GM18502 (cell line): ENCODE results near the gene SLC26A8.

Experiments
- ATAC-seq: cut with Tn5 transposase; IDR thresholded peaks from one replicate; pipeline ENCODE4 v1.9.1; 2021; ENCODE audit warnings: mild to moderate bottlenecking; ENCODE audit not compliant: unreplicated experiment, poor library complexity

The SLC26A8 gene, protein sequence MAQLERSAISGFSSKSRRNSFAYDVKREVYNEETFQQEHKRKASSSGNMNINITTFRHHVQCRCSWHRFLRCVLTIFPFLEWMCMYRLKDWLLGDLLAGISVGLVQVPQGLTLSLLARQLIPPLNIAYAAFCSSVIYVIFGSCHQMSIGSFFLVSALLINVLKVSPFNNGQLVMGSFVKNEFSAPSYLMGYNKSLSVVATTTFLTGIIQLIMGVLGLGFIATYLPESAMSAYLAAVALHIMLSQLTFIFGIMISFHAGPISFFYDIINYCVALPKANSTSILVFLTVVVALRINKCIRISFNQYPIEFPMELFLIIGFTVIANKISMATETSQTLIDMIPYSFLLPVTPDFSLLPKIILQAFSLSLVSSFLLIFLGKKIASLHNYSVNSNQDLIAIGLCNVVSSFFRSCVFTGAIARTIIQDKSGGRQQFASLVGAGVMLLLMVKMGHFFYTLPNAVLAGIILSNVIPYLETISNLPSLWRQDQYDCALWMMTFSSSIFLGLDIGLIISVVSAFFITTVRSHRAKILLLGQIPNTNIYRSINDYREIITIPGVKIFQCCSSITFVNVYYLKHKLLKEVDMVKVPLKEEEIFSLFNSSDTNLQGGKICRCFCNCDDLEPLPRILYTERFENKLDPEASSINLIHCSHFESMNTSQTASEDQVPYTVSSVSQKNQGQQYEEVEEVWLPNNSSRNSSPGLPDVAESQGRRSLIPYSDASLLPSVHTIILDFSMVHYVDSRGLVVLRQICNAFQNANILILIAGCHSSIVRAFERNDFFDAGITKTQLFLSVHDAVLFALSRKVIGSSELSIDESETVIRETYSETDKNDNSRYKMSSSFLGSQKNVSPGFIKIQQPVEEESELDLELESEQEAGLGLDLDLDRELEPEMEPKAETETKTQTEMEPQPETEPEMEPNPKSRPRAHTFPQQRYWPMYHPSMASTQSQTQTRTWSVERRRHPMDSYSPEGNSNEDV

DNA sequence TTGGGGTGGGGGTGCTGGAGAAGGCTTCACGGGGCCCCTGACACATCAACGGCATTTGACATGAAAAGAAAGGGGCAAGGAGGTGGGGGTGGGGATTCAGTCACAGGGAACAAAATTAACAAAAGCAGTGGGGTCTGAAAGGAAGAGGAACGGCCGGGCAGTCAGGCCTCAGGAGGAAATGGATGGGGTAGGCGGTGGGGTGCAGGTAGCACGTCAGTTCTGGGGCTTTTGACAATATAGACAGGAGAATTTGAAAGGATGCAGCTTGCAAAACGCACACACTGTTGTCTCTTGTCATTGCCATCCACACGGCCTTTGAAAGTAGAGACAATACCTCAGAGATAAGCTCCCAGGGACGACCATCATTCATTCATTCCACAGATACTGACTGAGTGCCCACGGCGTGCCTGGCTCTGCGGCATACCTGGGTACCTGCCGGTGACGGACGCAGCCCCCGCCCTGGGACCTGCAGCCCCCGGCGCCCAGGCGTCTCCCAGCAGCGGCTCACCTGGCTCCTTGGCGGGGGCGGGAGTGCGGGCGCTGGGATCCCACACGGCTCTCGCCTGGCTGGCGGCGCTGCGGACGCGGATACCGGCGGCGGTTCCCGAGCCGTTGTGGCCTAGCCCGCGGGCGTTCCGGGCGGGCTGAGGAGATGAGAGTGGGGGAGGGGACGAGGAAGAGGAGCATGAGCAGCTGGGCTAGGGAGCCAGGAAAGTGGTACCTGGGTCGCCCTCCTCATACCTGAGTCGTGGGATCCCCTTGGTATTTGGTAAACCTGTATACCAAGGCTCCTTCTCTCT is at the start of gene SLC26A8:
Gene SLC26A8, minus strand, starts transcription at position 646 of the 800 bp plus-strand sequence. CDS start 4,934 bp downstream, outside the sequence.
- no peak for ATAC-seq

DNA sequence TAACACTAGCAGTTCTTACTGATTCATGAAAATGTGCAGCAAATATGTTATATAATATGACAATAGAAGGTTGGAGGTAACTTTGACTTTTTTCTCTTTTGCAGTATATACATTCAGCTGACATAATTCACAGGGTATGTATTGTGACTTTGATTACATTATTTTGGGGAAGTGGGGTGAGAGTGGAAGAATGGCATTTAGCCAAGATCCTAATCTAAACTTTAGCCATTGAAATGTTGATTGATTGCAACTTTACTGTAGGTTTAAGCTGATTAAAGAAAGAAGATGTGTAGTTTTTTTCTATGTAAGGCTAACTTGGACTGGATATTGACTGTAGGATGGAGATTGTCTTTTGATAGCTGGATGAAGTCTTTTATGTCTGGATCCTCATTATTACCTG is 49.1 kb upstream of the SLC26A8 start:
- ATAC-seq: no peak

DNA sequence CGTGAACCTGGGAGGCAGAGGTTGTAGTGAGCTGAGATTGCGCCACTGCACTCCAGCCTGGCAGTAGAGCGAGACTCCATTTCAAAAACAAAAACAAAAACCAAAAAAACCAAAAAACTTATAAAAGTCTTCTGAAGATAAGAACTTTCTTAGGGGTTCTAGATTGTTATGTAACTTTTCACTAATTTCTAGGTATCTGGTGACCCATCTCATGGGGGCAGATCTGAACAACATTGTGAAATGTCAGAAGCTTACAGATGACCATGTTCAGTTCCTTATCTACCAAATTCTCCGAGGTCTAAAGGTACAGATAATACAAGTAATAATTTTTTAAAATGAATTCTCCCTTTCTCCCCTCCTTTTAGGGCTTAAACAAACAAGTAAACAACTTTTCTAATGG is 48.2 kb upstream of the SLC26A8 start:
- no peak for ATAC-seq

DNA sequence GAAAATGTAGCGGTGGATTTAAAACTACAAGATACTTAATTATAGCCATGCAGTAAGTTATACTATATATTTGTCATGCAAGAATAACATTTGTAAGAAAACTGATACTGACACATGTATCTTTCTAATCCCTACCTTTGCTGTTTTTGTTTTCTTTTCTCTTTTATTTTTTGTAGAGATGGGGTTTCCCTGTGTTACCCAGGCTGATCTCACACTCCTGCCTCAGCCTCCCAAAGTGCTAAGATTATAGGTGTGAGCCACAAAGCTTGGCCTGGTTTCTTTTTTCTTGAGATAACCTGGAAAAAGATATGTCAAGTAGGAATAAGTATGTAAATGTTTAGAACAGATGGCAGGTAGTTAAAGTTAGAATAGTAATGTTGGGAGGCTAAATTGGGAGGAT is 47.3 kb upstream of the SLC26A8 start:
- no peak for ATAC-seq

DNA sequence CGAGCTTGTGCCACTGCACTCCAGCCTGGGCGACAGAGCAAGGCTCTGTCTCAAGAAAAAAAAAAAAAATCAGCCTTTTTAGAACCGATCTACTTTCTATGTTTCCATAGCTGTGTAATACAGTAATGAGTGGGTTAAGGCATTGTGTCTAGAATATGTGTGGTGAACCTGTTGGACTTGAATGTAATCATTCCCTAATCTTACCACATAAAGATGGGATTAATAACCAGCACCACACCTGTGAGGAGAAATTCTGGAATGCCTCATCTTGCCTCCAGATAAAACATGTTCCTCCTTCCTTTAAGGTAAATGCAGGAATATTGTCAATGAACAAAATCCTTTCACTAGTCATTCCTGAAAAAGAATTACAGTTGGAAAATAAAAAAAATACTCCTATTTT is 46.8 kb upstream of the SLC26A8 start:
- ATAC-seq: no peak

DNA sequence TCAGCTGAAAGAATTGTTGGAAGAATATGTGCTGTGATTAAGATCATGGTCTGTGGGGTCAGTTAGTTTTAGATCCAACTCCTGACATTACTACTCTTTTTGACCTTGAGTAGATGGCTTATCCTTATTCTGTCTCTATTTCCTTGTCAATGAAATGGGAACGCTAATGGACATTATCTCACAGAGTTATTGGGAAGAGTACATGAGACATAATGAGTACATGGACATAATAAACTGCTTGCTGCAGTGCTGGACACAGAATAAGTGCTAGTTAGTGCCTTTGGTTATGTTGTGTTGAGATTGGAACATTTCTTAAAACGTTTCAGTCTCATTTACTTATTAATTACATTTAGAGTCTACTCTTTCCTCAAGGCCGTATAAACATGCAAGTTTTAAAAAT is 45.8 kb upstream of the SLC26A8 start:
- no peak for ATAC-seq

DNA sequence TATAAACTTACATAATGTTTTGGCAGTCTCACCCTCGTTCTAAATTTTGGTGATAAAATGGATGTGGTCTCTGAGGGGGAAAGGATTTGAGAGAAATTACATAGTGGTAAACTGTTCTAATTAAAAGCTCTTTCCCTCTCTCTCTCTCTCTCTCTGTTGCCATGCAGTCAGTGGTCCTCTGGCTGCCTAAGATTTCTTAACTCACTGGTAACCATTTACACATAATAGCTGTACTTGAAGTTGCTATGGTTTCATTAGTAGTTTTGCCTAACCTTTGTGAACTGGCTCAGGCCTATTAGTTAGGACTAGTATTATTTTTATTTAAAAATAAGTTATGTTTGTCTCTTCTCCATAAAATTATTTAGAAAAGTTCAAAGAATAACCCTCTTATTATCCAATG is 45.1 kb upstream of the SLC26A8 start:
- ATAC-seq: no peak

DNA sequence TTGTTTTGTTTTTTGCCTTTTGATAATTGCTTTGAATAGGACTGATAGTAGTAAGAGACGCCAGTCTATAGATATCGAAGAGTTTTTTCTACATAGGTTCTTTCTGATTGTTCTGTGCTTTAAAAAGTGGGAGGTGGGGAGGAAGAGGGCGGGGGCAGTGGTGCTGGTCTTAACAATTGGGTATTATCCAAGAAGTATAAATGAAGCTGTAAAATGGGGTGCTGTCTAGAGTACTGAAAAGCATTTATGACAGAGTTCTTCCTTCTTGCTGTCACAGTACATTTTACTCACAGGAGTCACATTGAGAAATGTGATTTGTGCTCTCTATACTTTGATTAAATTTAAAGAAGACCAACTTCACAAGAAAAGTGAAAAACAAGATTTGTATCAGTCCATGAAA is 44.1 kb upstream of the SLC26A8 start:
- no peak for ATAC-seq

DNA sequence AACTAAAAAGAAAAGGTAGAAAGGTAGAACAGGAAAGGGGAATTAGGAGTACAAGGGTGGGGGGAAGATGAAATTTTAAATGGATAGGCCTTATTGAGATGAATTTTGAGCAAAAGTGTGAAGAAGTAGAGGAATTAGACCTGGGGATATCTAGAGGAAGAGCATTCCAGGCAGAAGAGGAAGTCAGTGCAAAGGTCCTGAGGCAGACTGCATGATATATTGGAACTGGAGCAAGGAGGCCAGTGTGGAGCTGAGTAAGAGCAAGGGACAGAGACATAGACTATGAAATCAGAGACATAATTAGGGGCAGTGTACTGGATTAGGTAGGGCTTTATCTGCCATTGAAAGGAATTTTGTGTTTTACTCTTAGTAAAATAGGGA is 43.6 kb upstream of the SLC26A8 start:
- ATAC-seq: no peak

DNA sequence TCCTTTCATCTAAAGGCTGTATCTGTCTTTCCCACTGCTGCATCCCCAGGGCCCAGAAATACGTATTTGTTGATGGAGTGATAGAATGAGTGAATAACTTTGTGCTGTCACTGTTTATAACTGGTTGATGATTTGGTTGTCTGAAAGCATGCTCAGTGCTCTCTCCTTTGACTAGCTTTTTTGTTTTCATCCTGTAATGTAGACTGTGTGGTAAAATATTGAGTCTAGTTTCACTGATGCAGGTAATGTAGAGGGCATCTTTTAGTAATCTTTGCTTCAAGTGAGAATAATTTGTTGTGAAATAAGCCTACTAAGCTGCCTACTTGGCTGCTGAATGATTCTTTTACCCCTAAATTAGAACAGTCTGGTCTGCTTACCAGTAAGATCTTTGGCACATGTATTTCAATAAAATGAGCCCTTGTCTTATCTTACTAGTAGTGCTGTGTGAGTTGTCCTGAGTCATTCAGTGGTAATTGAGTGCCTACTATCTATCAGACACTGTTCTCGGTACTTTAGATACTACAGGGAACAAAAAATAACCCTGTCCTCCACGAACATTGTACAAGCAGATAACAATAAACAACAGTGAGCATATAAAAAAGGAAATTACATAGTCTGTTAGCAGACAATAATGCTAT is 43.1 kb upstream of the SLC26A8 start:
- no peak for ATAC-seq

DNA sequence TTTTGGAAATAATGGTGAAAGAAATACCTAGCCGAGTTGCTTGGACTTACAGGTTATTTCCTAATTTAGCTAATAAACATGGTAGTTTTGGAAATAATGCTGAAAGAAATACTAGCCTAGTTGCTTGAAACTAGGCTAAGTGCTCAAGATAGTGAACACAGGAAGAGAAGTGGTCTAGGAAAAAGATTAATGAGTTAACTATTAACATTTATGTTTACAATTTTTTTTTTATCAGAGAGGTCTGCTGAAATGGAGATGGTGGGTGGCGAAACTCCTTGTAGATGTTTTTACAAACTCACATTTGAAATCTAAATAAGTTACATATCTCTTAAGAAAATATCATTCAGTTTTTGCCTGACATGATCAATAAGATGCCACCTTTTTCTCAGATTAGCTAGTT is 42.4 kb upstream of the SLC26A8 start:
- no peak for ATAC-seq

DNA sequence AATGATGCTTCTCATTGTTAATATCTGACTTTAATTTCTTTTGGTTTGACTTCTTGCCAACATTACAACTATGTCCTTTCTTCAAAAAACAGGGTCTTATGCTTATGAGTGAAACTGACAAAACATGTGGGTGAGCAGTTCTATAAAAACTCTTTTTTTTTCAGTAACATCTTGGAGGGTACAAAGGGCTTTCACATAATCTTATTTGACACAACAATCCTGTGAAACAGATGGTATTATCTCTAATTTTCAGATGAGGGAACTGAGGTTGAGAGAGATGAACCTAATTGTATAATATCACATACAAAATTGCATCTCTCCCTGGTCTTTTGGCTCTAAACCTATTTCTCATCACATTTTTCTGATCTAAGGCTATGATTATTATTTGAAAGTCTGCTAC is 41.5 kb upstream of the SLC26A8 start:
- ATAC-seq: no peak

DNA sequence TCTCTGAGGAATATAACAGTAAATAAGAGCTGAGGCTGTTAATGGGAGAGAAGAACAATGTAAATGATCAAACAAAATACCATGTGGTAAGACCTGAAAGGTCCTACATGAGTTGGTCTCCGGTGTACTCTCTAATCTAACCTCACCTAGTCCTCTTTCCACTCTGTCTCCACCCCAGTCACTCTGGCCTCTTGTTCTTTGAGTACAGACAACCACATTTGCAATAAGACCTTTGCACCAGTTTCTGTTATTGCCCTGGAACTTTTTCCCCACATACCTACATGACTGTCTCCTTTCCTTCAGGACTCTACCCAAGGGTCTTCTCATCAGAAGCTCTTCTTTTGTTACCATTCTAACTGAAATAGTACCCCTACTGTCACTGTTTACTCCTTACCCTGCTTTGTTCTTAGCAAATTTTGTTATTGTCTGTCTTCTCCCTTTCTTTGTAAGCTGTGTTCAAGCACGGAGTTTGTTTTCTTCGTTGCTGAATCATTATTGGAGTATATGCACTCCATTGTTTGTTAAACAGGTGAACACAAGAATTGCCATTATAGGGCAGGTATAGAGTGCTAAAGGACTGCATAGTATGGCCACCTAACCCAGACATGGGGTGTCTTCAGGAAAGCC is 40.4 kb upstream of the SLC26A8 start:
- ATAC-seq: no peak

DNA sequence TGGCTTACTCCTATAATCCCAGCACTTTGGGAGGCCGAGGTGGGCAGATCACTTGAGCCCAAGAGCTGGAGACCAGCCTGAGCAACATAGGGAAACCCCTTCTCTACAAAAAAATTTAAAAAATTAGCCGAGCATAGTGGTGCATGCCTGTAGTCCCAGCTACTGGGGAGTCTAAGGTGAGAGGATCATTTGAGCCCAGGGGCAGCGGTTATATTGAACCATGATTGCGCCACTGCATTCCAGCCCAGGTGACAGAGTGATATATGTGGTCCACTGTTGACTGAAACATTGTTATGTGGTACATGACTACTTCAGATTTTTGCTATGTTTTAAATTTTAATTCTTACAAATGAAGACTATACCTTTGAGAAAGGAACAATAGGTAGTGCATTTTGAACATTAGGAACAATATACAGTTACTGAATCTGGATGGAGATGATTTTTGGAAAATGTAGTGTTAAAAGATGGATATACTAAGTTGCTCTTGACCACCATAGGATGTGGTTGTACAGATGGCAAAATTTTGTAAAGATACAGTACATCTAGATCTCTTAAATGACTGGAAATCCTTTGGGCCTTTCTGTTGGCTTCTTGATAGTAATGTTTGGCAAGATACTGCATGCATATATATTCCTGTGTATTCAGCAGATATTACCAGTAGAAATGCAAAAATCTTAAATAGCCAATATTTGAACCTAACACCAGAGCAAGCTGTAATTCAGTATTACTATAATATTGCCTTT is 39.0 kb upstream of the SLC26A8 start:
- no peak for ATAC-seq

DNA sequence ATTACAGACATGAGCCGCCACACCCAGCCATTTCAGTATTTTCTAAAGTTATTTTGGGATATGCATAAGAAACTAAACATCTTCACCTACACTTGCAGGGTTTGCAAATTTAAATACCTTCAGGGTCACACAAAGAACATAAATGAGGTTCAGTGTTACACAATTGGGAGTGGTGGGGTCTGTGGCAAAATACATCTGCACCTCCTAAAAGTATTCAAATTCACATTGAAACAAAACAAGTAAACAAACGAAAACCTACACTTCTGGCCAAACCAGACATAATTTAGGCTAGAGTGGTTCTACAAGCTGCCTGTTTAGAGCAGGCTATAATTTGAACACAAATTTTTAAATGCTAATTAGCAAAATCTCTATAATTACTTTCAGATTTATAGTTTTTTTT is 37.8 kb upstream of the SLC26A8 start:
- ATAC-seq: no peak

DNA sequence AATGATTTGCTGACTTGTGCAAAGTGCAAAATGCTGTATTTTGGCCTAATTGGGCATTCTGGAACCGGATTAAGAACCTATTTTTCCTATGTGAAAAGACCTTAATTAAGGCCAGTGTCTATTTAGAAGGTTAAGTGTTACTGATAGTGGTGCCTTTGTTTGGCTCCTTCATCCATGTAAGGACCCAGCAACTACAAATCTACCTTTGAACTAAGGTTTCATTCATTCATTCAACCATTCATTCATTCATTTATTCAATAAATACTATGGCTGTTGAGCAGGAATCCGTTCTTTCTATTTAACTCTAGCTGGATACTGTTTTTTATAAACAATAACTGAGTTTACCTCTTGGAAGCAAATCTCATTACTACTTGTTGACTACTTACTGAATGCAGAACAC is 36.8 kb upstream of the SLC26A8 start:
- no peak for ATAC-seq

DNA sequence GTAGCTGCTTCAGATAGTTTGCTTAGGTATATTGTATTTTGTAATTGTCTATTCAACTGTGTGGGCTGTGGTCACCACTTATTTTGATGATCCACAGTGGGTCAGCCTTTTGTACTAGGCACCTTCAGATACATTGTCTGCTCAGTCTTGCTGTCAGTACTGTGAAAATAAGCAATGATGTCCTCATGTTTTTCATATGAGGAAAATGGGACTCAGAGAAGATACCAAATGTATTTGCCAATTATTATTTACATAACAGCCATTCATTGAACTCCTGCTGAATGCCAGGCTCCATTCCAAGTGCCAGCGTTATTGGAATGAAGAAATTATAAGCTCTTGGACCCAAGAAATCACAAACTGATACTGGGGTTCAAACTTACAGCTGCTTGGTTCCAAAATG is 31.7 kb upstream of the SLC26A8 start:
- ATAC-seq: no peak

DNA sequence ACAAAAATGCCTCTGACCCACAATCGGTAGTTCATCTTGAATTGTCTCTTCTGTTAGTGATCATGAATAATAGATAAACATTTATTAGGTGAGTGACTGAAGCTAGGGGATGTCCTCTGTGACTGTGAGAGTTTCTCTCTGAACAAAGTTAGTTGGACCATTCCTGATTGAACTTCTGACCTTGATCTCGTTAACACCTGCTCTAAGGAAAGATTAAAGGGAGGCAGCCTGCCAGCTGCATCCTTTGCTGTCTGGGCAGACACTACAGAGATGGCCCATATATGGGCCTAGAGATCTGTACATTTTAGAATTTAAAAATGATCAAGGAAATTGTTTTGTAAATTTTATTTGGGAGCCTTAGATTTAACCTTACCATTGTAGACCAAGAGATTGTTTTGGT is 30.5 kb upstream of the SLC26A8 start:
- no peak for ATAC-seq

DNA sequence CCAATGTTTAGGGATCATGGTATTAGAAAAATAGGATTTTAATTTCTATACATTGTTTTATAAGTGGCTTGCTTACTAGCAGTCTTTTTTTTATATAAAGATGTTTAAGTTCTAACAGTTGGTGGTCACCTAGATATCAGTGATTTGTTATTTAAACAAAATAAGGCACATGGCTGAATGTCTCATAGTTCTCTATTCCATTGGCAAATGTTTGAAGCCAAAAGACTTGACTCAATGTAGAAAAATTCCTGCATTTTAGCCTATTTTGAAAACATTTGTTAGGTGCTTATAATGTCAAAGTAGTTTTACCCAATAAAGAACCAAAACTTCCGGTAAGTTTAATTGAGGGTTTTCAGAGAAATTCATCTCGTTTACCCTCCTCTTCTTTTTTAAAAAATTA is 30.0 kb upstream of the SLC26A8 start:
- no peak for ATAC-seq
